HG03442 (cell line): ENCODE results near the gene PSMF1.
"Not testable (repeated sequence)": the region's sequence is repeated elsewhere in the genome, so short reads cannot be mapped to it uniquely, and the experiment has no call there.

Source experiments
- ATAC-seq: cut with Tn5 transposase; IDR thresholded peaks from one replicate; pipeline ENCODE4 v1.9.1; 2021; ENCODE audit warnings: mild to moderate bottlenecking, moderate library complexity; ENCODE audit not compliant: unreplicated experiment

The PSMF1 gene

DNA sequence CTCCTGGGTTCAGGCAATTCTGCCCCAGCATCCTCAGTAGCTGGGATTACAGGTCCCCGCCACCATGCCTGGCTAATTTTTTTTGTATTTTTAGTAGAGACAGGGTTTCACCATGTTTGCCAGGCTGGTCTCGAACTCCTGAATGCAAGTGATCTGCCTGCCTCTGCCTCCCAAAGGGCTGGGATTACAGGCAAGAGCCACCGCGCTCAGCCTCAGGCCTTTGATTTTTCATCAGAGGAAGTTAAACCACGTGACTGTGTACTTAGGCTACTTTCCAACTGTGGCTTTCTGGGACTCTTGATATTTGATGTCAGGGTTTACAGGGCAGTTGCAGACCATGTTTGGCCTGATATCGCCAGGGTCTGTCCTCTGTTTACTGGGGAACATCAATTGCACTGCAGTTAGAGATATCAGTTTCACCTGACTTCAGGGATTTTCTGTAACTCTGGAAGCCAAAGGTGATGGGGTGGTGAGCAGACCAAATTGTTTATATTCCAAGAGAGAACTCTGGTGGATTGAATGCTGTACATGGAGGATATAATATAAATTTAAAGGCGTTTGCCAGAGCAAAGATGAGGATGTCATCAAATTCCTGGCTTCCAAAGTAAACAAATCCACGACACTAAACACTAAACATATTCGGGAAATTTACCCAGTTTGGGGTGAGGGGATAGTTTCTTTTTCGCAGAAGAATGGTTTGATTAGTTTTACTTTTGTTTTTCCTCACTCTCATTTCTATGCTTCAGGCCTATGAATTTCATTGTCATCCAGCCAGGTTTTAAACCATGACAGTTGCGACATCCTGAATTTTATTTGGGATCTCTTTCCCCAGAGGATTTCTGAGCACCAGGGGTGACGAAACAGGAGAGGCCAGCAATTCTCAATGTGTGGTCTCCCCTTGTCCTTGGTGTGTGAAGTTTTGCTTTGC, 4.2 kb downstream of the PSMF1 start:
- no peak for ATAC-seq

DNA sequence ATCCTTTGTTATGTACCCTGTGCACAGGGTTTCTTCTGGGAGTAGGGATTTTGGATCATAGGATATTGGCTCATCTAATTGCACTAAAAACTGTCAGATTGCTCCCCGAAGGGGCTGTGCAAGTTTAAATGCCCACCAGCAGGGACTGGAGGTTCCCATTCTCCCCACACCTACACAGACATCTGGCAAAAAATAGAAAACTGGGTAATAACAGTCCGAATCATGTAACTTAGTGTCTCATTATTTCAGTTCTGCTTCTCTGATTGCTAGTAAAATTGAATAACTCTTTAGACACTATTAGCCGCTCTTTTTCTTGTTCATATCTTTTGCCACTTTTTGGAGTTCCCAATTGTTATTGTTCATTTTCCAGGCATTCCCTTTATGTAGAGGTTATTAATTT, 5.3 kb downstream of the PSMF1 start:
- ATAC-seq, result no peak

DNA sequence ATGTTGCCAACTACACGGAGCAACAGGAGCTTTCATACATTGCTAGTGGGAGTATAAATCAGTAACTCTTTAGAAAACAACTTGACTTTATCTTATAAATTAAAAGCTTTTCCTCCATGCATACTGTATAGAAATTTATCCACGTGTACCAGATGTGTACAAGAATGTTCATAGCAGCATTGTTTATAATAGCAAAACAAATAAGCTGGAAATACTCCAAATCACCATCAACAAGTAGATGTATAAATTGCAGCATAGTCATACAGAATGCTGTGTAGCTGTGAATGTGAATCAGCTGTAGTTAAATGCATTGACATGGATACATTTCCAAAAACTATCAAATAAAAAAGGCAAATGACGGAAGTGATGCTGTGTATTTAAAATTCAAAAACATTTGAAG, 6.0 kb downstream of the PSMF1 start:
- no peak for ATAC-seq

DNA sequence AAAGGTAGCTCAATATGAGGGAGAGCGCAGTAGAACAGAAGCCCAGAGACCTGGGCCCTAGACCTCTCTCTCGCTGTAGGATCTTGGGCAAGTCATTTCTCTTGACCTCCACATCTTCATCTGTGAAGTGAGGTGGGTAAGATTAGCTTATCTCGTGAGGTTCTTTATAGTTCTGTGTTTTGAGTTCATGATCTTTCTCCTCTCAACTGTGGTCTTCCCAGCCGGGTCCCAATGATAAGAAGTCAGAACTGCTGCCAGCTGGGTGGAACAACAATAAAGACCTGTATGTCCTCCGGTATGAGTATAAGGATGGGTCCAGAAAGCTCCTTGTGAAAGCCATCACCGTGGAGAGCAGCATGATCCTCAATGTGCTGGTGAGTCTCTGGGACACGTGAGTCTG, 6.9 kb downstream of the PSMF1 start:
- ATAC-seq, result no peak

DNA sequence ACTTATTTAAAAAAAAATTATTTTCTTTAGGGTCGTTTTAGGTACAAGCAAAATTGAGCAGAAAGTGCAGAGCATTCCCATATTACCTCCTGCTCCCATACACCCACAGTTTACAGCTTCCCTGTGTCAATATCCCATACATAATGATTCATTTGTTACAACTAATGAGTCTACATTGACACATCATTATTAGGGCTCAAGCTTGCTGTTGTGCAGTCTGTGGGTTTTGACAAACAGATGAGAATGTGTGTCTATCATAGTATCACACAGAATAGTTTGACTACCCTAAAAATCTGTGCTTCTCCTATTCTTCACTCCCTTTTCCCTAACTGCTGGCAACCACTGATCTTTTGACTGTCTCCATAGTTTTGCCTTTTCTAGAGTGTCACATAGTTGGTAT, 9.4 kb downstream of the PSMF1 start:
- no peak for ATAC-seq

DNA sequence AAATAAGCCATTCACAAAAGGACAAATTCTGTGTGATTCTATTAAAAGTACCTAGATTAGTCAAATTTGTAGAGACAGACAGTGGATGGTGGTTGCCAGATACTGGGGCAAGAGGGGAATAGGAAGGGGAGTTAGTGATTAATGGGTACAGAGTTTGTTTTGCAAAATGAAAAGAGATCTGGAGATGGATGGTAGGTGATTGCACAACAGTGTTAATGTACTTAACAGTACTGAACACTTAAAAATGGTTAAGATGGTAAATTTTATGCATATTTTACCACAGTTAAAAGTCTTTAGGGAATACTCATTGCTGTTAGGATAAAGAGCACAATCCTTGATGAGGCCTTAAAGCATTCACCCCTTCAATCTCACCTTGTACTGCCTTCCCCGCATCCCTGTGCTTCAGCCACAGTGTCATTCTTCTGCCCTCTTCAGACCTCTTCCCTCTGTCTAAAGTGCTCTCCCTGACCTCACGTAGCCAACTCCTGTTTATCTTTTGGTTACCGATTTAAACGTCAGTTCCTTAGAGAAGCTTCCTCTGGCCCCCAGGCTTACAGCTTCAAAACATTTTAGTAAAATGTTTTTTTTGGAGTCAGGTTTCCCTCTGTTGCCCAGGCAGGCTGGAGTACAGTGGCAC, 11.8 kb downstream of the PSMF1 start:
- ATAC-seq, result no peak

DNA sequence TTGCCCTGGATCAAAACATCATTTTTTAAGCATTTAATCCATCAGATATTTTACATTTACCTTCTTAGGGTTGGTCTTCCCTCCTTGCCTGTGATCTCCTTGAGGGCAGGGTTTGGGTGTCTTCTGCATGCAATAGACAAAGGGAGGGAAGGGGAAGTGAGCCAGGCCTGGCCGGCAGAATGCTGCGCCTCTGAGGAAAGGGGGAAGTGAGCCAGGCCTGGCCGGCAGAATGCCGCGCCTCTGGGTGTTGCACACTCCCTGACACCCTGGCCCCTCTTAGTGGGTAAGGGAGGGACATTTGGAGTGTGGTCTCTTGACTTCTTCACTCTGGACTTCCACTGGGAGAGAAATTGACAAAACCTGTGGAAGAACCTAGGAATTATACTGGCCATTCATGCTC, 12.4 kb downstream of the PSMF1 start:
- ATAC-seq, result no peak

DNA sequence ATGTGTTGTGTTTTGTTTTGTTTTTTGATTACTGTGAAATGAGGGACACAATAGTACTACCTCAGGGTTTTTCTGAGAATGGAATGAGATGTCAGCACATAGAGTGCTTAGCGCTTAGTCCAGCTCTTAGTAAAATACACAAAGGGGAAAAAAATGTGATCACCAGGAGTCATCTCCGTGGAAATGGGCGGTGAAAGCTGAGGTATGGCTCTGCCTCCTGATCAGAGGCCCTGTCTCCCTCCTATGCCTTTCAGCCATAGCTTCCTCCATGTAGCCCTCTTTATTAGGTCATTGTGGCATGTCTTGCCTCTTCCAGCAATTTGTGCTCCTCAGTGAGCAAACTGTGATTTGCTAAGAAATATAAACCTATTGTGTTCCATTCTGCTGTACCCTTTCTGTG, 13.0 kb downstream of the PSMF1 start:
- no peak for ATAC-seq

DNA sequence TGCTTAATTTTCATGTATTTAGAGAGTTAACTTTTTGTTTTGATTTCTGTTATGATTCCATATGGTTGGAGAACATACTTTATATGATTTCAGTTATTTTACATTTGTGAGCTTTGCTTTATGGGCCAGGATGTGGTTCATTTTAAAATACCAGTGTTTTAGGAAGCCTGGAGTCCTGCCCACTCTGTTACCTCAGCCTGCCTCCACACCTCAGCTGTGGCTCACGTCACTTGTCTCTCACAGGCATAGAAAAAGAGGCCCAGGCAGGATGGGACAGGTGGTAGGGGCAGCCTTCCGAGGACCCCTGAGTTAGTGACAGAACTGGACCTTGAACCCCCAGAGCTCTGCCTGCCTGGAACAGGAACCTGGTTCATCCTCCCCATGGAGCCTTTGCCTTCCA, 16.0 kb downstream of the PSMF1 start:
- no peak for ATAC-seq

DNA sequence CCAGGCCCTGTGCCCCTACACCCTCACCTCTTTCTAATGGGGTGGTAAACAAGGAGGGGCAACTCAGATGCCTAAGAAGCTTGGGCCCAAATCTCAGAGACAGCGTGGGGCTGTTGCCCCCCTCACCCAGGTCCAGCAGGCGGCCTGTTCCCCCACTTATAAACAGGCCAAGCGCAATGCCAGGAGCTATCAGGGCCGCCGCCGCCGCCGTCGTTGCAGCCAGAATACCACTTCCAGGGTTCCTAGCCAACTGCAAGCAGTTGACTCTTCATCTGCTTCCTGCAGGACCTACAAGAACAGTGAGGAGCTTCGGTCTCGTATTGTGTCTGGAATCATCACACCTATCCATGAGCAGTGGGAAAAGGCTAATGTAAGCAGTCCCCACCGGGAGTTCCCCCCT, 16.4 kb downstream of the PSMF1 start:
- no peak for ATAC-seq

DNA sequence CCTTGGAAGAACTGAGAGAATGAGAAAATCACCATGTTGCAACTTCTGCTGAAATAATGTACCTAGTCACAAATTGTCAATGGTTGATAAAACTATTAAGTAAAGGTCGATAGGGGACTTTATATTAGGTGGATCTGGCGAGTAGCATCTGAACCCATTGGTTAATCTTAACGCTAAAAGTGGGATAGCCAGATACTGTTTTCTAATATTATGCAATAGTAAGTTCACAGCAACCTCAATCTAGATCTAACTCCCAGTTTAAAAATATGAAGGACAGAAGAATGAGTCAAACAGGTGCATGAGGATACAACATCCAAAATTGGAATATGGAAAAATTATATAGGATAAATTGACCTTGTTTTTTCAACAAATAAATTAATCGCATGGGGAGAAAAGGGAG, 18.8 kb downstream of the PSMF1 start:
- ATAC-seq, result no peak

DNA sequence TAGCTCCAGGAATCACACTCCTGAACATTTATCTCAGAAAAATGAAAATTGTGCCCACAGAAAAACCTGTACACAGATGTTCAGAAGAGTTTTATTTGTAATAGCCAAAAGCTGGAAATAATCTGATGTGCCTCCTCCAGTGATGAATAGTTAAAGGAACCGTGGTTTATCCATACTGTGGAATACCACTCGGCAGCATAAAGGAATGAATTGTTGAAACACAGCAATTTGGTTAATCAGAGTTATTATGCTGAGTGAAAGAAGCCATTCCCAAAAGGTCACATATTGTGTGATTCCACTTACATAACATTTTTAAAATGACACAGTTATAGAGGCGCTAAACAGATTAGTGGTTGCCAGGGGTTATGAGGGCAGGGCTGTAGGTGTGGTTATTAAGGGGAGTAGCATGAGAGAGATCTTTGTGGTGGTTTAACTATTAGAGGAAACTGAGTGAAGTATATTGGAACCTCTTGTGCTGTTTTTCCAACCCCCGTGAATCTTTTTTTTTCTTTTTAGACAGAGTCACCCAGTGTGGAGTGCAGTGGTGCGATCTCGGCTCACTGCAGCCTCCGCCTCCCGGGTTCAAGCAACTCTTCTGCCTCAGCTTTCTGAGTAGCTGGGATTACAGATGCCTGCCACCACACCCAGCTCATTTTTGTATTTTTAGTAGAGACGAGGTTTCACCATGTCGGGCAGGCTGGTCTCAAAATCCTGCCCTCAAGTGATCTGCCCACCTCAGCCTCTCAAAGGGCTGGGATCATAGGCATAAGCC, 26.2 kb downstream of the PSMF1 start:
- no peak for ATAC-seq

DNA sequence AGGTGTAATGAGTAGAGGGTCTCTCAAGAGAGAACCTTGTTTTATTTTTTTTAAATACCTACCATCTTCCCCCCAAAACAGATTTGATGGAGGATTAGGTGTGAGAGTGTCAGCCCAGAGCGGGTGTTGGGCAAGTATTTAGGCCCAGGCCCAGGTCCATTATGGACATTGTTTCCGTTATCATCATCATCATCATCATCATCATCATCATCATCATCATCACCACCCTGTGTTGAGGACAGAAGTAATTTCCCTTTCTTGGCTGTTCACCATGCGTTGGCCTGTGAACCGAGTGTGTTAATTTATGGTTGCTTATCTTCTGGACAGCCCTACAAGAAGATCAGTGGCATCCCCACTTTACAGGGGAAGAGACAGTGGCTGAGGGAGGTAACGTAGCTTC, 28.6 kb downstream of the PSMF1 start:
- no peak for ATAC-seq

DNA sequence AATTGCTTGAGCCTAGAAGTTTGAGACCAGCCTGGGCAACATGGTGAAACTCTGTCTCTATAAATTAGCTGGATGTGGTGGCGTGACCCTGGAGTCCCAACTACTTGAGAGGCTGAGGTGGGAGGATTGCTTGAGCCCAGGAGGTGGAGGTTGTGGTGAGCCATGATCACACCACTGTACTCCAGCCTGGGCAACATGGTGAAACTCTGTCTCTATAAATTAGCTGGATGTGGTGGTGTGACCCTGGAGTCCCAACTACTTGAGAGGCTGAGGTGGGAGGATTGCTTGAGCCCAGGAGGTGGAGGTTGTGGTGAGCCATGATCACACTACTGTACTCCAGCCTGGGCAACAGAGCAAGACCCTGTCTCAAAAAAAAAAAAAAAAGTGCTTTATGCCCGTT, 31.4 kb downstream of the PSMF1 start:
- ATAC-seq, result not testable (repeated sequence)

DNA sequence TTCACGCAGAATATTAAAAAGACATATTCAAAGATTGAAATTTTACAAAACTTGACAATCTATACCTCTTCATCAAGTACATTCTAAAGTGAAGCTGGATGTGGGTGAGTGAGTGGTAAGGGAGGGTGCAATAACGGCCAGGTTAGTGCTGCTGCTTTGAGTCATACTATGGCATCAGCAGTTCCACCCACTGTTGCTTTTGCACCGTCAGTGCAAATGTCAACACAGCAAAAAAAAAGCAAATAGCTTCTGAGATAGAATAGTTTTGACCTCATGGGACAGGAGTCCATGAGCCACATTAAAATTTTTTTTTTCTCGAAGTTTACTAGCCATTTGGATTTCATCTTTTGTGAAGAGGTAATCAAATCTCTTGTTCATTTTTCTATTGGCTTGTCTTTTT, 31.8 kb downstream of the PSMF1 start:
- ATAC-seq, result no peak

DNA sequence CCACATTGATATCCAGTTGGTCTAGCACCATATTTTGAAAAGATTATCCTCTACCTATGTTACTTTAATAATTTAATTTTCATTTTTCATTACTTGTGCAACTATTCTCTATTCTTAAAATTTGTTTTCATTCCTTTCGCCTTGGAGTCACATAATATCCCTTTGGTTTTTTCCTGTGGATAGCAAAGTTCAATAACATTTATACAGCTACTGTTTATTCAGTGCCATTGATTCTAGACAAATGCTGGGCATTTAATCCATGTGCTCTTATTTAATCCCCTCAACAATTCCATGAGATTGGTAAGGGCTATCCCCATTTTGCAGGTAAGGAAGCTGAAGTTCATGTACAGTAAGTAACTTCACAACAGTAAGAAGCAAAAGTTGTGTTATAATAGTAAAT, 32.6 kb downstream of the PSMF1 start:
- no peak for ATAC-seq

DNA sequence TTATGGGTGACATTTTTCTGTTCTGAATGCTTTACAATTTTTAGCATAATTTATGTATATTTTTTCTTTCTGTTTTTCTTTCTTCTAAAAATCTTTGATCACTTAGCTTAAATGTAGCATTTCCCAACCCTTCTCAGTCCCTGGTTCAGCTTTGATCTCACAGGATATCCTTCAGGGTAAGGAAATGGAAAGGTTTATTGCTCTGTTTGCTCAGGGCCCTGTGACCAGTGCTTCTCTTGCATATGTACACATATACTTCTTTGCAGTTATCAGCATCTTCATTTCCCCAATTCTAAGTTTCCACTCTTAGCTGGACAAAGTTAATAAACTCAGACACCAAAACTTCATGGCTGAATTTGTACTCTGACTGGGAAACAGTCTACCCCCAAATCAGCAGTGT, 35.8 kb downstream of the PSMF1 start:
- ATAC-seq, result no peak

DNA sequence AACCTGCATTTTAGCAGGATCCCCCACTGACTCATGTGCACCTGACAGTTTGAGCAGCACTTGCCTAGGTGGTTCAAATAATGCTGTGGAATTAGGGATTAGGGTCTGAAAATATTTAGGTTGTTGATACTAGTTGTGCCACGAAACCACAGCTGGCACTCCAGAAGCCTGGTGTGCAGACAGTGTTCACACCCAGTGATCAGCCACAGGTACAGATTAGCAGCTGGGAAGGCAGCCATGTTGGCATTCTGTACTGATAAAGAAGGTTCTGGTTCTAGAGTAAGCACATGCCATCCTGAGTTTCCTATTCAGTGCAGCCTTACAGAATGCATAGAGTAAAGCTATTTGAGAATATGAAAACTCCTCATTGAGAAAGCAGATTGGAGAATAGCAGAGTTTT, 36.3 kb downstream of the PSMF1 start:
- no peak for ATAC-seq

DNA sequence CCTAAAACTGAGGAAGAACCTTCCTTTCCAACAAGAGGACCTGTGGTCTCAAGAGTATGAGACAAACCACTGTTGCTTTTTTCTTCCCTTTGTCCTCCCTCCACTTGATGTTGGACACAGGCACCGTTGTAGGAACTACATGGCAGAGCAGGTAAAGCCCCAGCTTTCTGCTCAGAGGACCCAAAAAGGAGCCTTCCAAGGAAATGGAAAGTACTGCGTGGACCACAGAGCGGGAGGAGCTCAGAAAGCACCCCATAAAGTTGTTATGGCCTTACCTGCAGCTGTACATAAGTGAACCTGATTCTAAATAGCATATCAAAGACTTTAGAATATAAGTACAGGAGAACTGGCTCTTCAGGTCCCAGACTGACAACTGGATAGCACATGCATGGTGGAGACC, 36.9 kb downstream of the PSMF1 start:
- no peak for ATAC-seq

DNA sequence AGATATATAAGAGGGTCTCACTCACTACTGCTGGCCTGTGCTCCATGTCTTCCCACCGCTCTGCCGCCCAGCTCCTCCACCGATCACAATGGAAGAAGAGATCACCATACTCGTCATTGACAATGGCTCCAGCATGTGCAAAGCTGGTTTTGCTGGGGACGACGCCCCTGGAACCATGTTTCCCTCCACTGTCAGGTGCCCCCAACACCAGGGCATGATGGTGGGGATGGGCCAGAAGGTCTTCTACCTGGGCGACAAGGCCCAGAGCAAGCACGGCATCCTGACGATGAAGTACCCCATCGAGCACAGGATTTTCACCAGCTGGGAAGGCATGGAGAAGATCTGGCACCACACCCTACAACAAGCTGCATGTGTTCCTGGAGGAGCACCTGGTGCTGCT, 42.1 kb downstream of the PSMF1 start:
- no peak for ATAC-seq

DNA sequence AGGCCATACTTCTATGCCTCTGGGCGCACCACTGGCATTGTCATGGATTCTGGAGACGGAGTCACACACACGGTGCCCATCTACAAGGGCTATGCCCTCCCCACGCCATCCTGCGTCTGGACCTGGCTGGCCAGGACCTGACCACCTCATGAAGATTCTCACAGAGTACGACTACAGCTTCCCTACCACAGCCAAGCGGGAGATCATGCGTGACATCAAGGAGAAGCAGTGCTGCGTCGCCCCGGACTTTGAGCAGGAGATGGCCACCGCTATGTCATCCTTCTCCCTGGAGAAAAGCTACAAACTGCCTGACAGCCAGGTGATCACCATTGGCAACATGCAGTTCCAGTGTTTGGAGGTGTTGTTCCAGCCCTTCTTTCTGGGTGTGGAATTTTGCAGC, 42.6 kb downstream of the PSMF1 start:
- no peak for ATAC-seq

DNA sequence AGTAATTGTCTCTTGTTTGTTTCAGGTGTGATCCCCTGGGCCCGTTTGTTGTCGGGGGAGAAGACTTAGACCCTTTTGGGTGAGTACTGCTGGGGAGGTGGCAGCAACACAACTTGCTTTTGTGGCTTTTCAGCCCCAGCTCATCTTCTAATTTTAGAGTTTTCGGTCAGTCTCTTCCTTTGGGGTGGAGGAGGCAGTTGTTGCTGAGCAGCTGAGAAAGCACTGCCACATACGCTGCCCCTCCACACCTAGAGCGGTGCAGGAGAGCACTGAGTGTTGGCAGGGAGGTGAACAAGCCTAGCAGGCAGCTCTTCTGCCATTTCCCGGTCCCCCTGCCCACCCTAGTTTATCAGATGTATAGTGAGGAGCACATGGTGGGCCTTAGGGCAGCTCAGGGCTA, 44.7 kb downstream of the PSMF1 start:
- ATAC-seq, result no peak
